ENCODE results near the gene MIEF2.
A peak's percentile ranks its signal among the peaks of the same experiment; 100 is the strongest.
"Not testable (repeated sequence)": the region's sequence is repeated elsewhere in the genome, so short reads cannot be mapped to it uniquely, and the experiment has no call there.

MIEF2 gene

GRCh38 chr17:18260332-18261145 is at the start of gene MIEF2:
Gene MIEF2, plus strand, starts transcription at chr17:18260662. Its CDS starts 2,059 bp downstream, at chr17:18262721.
- Histone ChIP-seq H3K9ac (ENCODE audit: low read length) (peak within 1 kb of the TSS; percentile 97), H3K36me3 (ENCODE audit: control insufficient read depth, insufficient read depth, low read length) (peaks cover 4% of the 10 kb centered on the region), H3K4me1 (ENCODE audit: control insufficient read depth, insufficient read depth, low read length) (peaks cover 49% of the 10 kb centered on the region), H3K27me3 (ENCODE audit: control insufficient read depth, insufficient read depth, low read length) (no peaks in the 10 kb centered on the region), H3K4me3 (ENCODE audit: low read length) (peak within 1 kb of the TSS; percentile 86), H3K9me3 (ENCODE audit: control insufficient read depth, low read length) (no peaks in the 10 kb centered on the region)

DNA sequence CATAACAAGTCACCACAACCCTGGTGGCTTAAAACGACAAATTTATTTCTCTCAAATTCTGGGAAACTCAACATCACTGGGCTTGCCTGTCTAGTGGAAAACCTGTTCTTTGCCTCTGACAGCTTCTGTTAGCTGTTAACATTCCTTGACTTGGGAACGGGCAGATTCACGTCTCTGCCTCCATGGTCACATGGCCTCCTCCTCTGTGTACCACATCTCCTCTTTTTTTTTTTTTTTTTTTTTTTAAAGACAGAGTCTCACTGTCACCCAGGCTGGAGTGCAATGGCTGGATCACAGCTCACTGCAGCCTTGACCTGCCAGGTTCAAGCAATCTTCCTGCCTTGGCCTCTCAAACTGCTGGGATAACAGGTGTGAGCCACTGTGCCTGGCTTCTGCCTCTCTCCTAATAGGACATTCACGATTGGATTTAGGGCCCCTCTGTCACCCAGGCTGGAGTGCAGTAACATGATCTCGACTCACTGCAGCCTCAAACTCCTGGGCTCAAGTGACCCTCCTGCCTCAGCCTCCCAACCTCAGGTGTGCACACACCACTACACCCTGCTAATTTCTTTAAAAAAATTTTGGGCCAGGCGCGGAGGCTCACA is 46.7 kb upstream of the MIEF2 start:
- no peaks in the 10 kb centered on the region for H3K27me3 ChIP-seq (ENCODE audit: control insufficient read depth, insufficient read depth, low read length)
- no peaks in the 10 kb centered on the region for H3K4me1 ChIP-seq (ENCODE audit: control insufficient read depth, insufficient read depth, low read length)
- no peak overlapping the region for H3K4me3 ChIP-seq (ENCODE audit: low read length)
- no peaks in the 10 kb centered on the region for H3K9me3 ChIP-seq (ENCODE audit: control insufficient read depth, low read length)
- peaks cover 18% of the 10 kb centered on the region for H3K36me3 ChIP-seq (ENCODE audit: control insufficient read depth, insufficient read depth, low read length)
- H3K9ac ChIP-seq (ENCODE audit: low read length): no peak overlapping the region

DNA sequence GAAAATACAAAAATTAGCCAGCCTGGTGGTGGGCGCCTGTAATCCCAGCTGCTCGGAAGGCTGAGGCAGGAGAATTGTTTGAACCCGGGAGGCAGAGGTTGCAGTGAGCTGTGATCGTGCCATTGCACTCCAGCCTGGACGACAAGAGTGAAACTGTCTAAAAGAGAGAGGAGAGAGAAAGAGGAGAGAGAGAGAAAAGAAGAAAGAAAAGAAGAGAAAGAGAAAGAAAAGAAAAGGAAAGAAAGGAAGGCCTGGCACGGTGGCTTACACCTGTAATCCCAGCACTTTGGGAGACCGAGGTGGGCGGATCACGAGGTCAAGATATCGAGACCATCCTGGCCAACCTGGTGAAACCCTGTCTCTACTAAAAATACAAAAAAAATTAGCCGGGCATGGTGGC is 43.6 kb upstream of the MIEF2 start:
- H3K4me1 ChIP-seq (ENCODE audit: control insufficient read depth, insufficient read depth, low read length); H3K9me3 ChIP-seq (ENCODE audit: control insufficient read depth, low read length); H3K9ac ChIP-seq (ENCODE audit: low read length); H3K36me3 ChIP-seq (ENCODE audit: control insufficient read depth, insufficient read depth, low read length); H3K27me3 ChIP-seq (ENCODE audit: control insufficient read depth, insufficient read depth, low read length); H3K4me3 ChIP-seq (ENCODE audit: low read length): not testable (repeated sequence)

DNA sequence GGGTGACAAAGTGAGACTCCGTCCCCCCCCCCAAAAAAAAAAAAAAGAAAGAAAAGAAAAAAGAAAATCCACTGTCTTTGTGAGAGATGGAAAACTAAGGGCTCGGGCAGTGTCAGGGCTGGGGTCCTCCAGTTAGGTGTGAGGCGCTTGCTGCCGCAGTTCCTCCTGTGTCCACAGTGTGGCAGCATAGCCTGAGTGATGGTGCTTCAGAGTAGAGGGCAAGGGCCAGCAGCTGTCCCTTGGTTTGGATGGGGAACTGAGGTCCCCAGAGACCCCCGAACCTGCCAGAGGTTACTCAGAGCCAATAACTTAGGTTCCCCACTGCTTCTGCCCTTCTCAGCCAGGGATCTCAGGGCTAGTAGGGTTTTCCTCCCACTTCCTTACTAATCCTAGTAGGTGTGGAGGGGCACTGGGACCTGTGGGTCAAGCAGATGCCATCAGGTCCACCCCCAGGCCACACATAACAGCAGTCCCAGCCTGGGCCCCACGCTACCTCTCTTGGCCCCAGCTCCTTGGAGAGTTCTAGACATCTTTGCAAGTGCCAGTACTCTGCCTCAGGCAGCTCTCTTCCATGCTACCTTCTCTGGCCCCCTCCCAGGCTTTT is 42.9 kb upstream of the MIEF2 start:
- H3K36me3 ChIP-seq (ENCODE audit: control insufficient read depth, insufficient read depth, low read length): no peaks in the 10 kb centered on the region
- no peak overlapping the region for H3K4me3 ChIP-seq (ENCODE audit: low read length)
- H3K27me3 ChIP-seq (ENCODE audit: control insufficient read depth, insufficient read depth, low read length): no peaks in the 10 kb centered on the region
- H3K9ac ChIP-seq (ENCODE audit: low read length): no peak overlapping the region
- no peaks in the 10 kb centered on the region for H3K4me1 ChIP-seq (ENCODE audit: control insufficient read depth, insufficient read depth, low read length)
- H3K9me3 ChIP-seq (ENCODE audit: control insufficient read depth, low read length): no peaks in the 10 kb centered on the region

DNA sequence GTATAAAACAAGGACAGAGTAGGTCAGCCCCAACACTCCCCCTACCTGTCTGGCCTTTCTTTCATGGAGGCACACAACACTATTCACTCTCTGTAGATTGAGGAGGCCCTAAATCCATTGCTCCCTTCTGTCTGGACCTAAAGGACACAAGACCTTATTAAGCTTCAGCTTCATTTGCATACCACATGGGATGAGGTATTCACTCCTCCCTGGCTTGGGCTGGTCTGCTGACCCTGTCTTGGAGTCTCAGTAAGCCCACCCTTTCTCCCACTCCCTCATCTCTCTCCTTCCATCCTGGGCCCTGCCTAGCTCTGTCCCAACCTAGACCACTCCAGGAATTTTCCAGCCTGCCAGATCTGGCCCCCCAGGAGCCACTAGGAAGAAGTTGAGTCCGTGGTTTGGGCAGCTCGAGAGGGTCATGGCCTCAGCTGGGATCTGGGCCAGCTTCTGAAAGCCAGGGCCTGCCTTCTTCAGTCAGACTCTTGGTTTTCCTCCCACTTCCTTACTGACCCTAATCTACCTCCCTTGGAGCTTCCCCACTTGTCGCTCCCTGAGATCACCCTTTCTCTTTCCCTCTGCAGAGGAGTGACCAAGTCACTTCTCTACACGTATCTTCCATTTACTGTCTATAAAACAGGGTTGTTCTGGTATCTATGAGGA is 41.6 kb upstream of the MIEF2 start:
- no peak overlapping the region for H3K9ac ChIP-seq (ENCODE audit: low read length)
- no peaks in the 10 kb centered on the region for H3K9me3 ChIP-seq (ENCODE audit: control insufficient read depth, low read length)
- H3K4me3 ChIP-seq (ENCODE audit: low read length): no peak overlapping the region
- H3K4me1 ChIP-seq (ENCODE audit: control insufficient read depth, insufficient read depth, low read length): no peaks in the 10 kb centered on the region
- H3K36me3 ChIP-seq (ENCODE audit: control insufficient read depth, insufficient read depth, low read length): no peaks in the 10 kb centered on the region
- H3K27me3 ChIP-seq (ENCODE audit: control insufficient read depth, insufficient read depth, low read length): no peaks in the 10 kb centered on the region

DNA sequence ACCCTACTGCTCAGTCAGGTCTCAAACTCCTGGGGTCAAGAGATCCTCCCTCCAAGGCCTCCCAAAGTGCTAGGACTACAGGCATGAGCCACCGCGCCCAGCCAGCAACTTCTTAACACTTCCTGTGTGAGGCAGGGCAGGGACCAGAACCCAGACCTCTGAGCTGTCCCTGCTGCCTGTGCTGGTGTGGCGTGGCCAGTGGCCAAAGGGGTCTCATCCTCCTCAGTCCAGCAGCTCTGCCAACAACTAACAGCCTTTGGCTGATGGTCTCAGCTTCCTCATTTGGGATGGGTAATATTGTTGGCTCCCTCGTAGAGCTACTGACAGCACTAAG is 36.4 kb upstream of the MIEF2 start:
- Histone ChIP-seq H3K9me3 (ENCODE audit: control insufficient read depth, low read length) (no peaks in the 10 kb centered on the region), H3K27me3 (ENCODE audit: control insufficient read depth, insufficient read depth, low read length) (no peaks in the 10 kb centered on the region), H3K9ac (ENCODE audit: low read length) (no peak overlapping the region), H3K36me3 (ENCODE audit: control insufficient read depth, insufficient read depth, low read length) (no peaks in the 10 kb centered on the region), H3K4me1 (ENCODE audit: control insufficient read depth, insufficient read depth, low read length) (peaks cover 17% of the 10 kb centered on the region), H3K4me3 (ENCODE audit: low read length) (no peak overlapping the region)

GRCh38 chr17:18224387-18225120 is 35.9 kb upstream of the MIEF2 start:
- Histone ChIP-seq H3K9me3 (ENCODE audit: control insufficient read depth, low read length) (no peaks in the 10 kb centered on the region), H3K9ac (ENCODE audit: low read length) (no peak overlapping the region), H3K4me3 (ENCODE audit: low read length) (no peak overlapping the region), H3K4me1 (ENCODE audit: control insufficient read depth, insufficient read depth, low read length) (peaks cover 17% of the 10 kb centered on the region), H3K36me3 (ENCODE audit: control insufficient read depth, insufficient read depth, low read length) (no peaks in the 10 kb centered on the region), H3K27me3 (ENCODE audit: control insufficient read depth, insufficient read depth, low read length) (no peaks in the 10 kb centered on the region)

- peaks cover 17% of the 10 kb centered on the region for H3K4me1 ChIP-seq (ENCODE audit: control insufficient read depth, insufficient read depth, low read length)
- H3K9ac ChIP-seq (ENCODE audit: low read length): peak within 1 kb of the TSS; percentile 77
- peak within 1 kb of the TSS; percentile 67 for H3K4me3 ChIP-seq (ENCODE audit: low read length)
- H3K36me3 ChIP-seq (ENCODE audit: control insufficient read depth, insufficient read depth, low read length): no peaks in the 10 kb centered on the region
- H3K27me3 ChIP-seq (ENCODE audit: control insufficient read depth, insufficient read depth, low read length): no peaks in the 10 kb centered on the region
- H3K9me3 ChIP-seq (ENCODE audit: control insufficient read depth, low read length): no peaks in the 10 kb centered on the region
These were observed 35.3 kb upstream of the MIEF2 start, which contains the start of gene LLGL1 for GRCh38 chr17:18225121-18225641. Gene LLGL1, plus strand, starts transcription at chr17:18225635. Its CDS starts 48 bp downstream, at chr17:18225683.

DNA sequence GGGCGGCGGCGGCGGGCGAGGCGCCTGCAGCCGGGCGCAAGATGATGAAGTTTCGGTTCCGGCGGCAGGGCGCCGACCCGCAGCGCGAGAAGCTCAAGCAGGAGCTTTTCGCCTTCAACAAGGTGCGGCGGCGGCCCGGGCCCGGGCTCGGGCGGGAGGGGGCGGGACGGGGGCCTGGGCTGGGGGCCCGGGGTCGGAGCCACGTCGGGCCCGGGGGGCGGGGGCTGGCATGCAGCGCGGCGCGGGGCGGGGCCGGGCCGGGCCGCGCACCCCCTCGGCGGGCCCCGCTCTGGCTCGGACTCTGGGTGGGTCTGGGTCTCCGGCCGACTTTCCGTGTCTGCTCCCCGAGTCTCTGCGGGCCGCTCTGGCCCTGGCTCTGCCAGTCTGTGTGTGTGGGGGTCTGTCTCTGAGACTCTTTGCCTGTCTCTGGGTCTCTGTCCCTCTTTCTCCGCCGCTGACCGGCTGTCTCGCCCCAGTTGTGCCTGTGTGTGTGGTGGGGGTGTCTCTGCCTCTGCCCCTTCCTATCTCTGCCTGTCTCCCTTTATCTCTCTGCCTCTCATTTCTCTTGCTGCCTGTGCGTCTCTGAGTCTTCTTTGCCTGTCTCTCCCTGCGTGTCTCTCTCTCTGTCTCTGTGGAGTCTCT is 34.7 kb upstream of the MIEF2 start:
- Histone ChIP-seq H3K27me3 (ENCODE audit: control insufficient read depth, insufficient read depth, low read length) (no peaks in the 10 kb centered on the region), H3K4me3 (ENCODE audit: low read length) (peak overlapping the region; percentile 67), H3K4me1 (ENCODE audit: control insufficient read depth, insufficient read depth, low read length) (peaks cover 17% of the 10 kb centered on the region), H3K9me3 (ENCODE audit: control insufficient read depth, low read length) (no peaks in the 10 kb centered on the region), H3K9ac (ENCODE audit: low read length) (peak overlapping the region; percentile 77), H3K36me3 (ENCODE audit: control insufficient read depth, insufficient read depth, low read length) (no peaks in the 10 kb centered on the region)

GRCh38 chr17:18226284-18226945 is 34.0 kb upstream of the MIEF2 start:
- H3K9me3 ChIP-seq (ENCODE audit: control insufficient read depth, low read length): no peaks in the 10 kb centered on the region
- H3K4me1 ChIP-seq (ENCODE audit: control insufficient read depth, insufficient read depth, low read length): peaks cover 17% of the 10 kb centered on the region
- peak overlapping the region; percentile 77 for H3K9ac ChIP-seq (ENCODE audit: low read length)
- peak overlapping the region; percentile 67 for H3K4me3 ChIP-seq (ENCODE audit: low read length)
- no peaks in the 10 kb centered on the region for H3K36me3 ChIP-seq (ENCODE audit: control insufficient read depth, insufficient read depth, low read length)
- H3K27me3 ChIP-seq (ENCODE audit: control insufficient read depth, insufficient read depth, low read length): no peaks in the 10 kb centered on the region

DNA sequence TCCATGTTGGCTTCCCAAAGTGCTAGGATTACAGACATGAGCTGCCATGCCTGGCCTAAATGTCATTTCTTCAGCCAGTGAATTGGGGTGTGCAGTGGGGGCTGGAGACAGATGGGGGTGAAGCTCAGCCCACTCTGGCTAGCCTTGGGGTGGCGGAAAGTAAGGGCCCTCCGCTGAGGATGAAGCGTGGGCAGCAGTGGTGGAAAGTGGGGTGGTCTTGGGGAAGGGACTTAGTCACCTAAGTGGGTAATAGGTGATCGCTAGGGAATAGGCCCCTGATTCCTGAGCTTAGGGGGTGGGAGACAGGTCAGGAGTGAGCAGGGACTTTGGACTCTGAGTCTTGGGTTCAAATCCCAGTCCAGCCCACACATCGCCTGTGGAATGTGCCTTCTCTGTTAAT is 32.8 kb upstream of the MIEF2 start:
- H3K4me3 ChIP-seq (ENCODE audit: low read length): no peak overlapping the region
- no peak overlapping the region for H3K9ac ChIP-seq (ENCODE audit: low read length)
- no peaks in the 10 kb centered on the region for H3K36me3 ChIP-seq (ENCODE audit: control insufficient read depth, insufficient read depth, low read length)
- H3K4me1 ChIP-seq (ENCODE audit: control insufficient read depth, insufficient read depth, low read length): peaks cover 17% of the 10 kb centered on the region
- no peaks in the 10 kb centered on the region for H3K27me3 ChIP-seq (ENCODE audit: control insufficient read depth, insufficient read depth, low read length)
- no peaks in the 10 kb centered on the region for H3K9me3 ChIP-seq (ENCODE audit: control insufficient read depth, low read length)
